SK-N-SH (cell line): Measurements from ENCODE around the gene EWSR1. TPM values are rescaled to one million over a fixed set of nuclear protein-coding genes. Genes with fewer than 3 reads are reported as not detected.
"Not testable (repeated sequence)": the region's sequence is repeated elsewhere in the genome, so short reads cannot be mapped to it uniquely, and the experiment has no call there.

Source experiments
- CTCF ChIA-PET: fragments of 300-600, 350-600 bp; formaldehyde crosslinking; extraction: SDS; loops from one replicate; lab custom pipeline; 2021; lab: Yijun Ruan, JAX
- POLR2A ChIA-PET: fragments of 350-600 bp; sonication (Branson Sonifier 250); formaldehyde crosslinking; extraction: SDS; loops from one replicate; lab custom pipeline; 2020; ENCODE audit warnings: antibody characterized with exemption, inconsistent platforms; lab: Yijun Ruan, JAX
- DNase-seq: peaks from one replicate; pipeline ENCODE4 v3.0.0; 2012
- H2AFZ ChIP-seq: fragments of 200-600 bp; sonication (generic); 2 replicates; pipeline ENCODE4 v1.8.1; 2016; ENCODE audit warnings: antibody characterized with exemption, mild to moderate bottlenecking, low read depth
- H3F3A ChIP-seq: fragments of 200-600 bp; sonication (generic); replicated peaks from 2 replicates; pipeline ENCODE3; 2016; ENCODE audit warnings: antibody characterized with exemption, mild to moderate bottlenecking; ENCODE audit not compliant: insufficient read depth
- H3K27ac ChIP-seq, 2 experiments: fragments of 200-500 bp in 1 of 2; fragments of 200-600 bp in 1 of 2; sonication (Bioruptor generic) in 1 of 2; sonication (generic), shearing (Covaris generic) in 1 of 2; 2 replicates each; pipeline versions ENCODE4 v1.5.1 to v1.6.1; 2014 to 2016; ENCODE audit warnings: low read depth in 2 of 2, inconsistent platforms in 1 of 2, low read length in 1 of 2, mild to moderate bottlenecking in 1 of 2, mixed read lengths in 1 of 2
- H3K27me3 ChIP-seq: fragments of 200-600 bp; sonication (generic), shearing (Covaris generic); 2 replicates; pipeline ENCODE4 v1.6.1; 2016; ENCODE audit warnings: mixed run types; ENCODE audit not compliant: insufficient read depth
- H3K36me3 ChIP-seq, 2 experiments: fragments of 200-500 bp in 1 of 2; fragments of 200-600 bp in 1 of 2; sonication (Bioruptor generic) in 1 of 2; sonication (generic) in 1 of 2; replicated peaks in 1 of 2; 2 replicates each; pipeline versions ENCODE3 to v1.5.1; 2014 to 2016; ENCODE audit warnings: low read length in 1 of 2, mild to moderate bottlenecking in 1 of 2; ENCODE audit not compliant: insufficient read depth in 2 of 2, control insufficient read depth in 1 of 2
- H3K4me1 ChIP-seq, 2 experiments: fragments of 200-500 bp in 1 of 2; fragments of 200-600 bp in 1 of 2; sonication (Bioruptor generic) in 1 of 2; sonication (generic), shearing (Covaris generic) in 1 of 2; 2 replicates each; pipeline versions ENCODE4 v1.5.1 to v1.6.1; 2014 to 2016; ENCODE audit warnings: low read depth in 1 of 2, low read length in 1 of 2, mixed run types in 1 of 2; ENCODE audit not compliant: insufficient read depth in 2 of 2, control insufficient read depth in 1 of 2
- H3K4me2 ChIP-seq: fragments of 200-600 bp; sonication (generic), shearing (Covaris generic); 2 replicates; pipeline ENCODE4 v1.6.1; 2017; ENCODE audit warnings: mixed run types
- H3K4me3 ChIP-seq, 2 experiments: fragments of 200-500 bp in 1 of 2; fragments of 200-600 bp in 1 of 2; sonication (Bioruptor generic) in 1 of 2; sonication (generic), shearing (Covaris generic) in 1 of 2; 2 replicates each; pipeline versions ENCODE4 v1.5.1 to v1.8.1; 2014 to 2016; ENCODE audit warnings: low read depth in 2 of 2, inconsistent platforms in 1 of 2, low read length in 1 of 2, mild to moderate bottlenecking in 1 of 2, mixed read lengths in 1 of 2, moderate library complexity in 1 of 2
- H3K79me2 ChIP-seq: fragments of 200-600 bp; sonication (generic); 2 replicates; pipeline ENCODE4 v1.8.1; 2017; ENCODE audit warnings: mild to moderate bottlenecking; ENCODE audit not compliant: insufficient read depth
- H3K9ac ChIP-seq: fragments of 200-600 bp; sonication (generic); 2 replicates; pipeline ENCODE4 v1.6.1; 2017; ENCODE audit warnings: mixed run types
- H3K9me2 ChIP-seq: fragments of 200-600 bp; sonication (generic); 2 replicates; pipeline ENCODE4 v1.6.1; 2017; ENCODE audit warnings: mixed run types
- H3K9me3 ChIP-seq: fragments of 200-600 bp; sonication (generic); 2 replicates; pipeline ENCODE4 v1.6.1; 2017; ENCODE audit warnings: mixed run types, mild to moderate bottlenecking, moderate library complexity
- H4K20me1 ChIP-seq: fragments of 200-600 bp; sonication (generic); 2 replicates; pipeline ENCODE4 v1.6.1; 2017; ENCODE audit warnings: mild to moderate bottlenecking, mixed run types; ENCODE audit not compliant: insufficient read depth
- CTCF ChIP-seq: fragments of 200-600 bp; sonication (generic); IDR thresholded peaks from 2 replicates; pipeline ENCODE4 v1.6.1; 2017; ENCODE audit warnings: antibody characterized with exemption, mild to moderate bottlenecking, moderate library complexity
- GABPA ChIP-seq: IDR thresholded peaks from 2 replicates; pipeline ENCODE4 v1.4.0; 2012; ENCODE audit warnings: low read depth, mild to moderate bottlenecking
- MEF2A ChIP-seq: IDR thresholded peaks from 2 replicates; pipeline ENCODE4 v1.4.0; 2012; ENCODE audit warnings: low read depth, borderline replicate concordance
- RAD21 ChIP-seq: IDR thresholded peaks from 2 replicates; pipeline ENCODE4 v1.6.1; 2012; ENCODE audit warnings: mild to moderate bottlenecking, low read length
- SMC3 ChIP-seq: IDR thresholded peaks from 2 replicates; pipeline ENCODE4 v1.6.1; 2012; ENCODE audit warnings: low read depth, low read length, improper control_type of control experiment
- USF1 ChIP-seq: IDR thresholded peaks from 2 replicates; pipeline ENCODE4 v1.4.0; 2012; ENCODE audit warnings: low read depth, borderline replicate concordance
- WGBS: methylation state at CpG from one replicate; pipeline ENCODE4 v1.1.6; 2017; ENCODE audit warnings: low lambda C conversion rate; 5-methylcytosine and 5-hydroxymethylcytosine counted together
- polyA plus RNA-seq, 3 experiments: library from polyadenylated mRNA; depleted of rRNA; stranded (reverse); fragments of >200 nt; gene quantifications; 2 replicates each; pipeline ENCODE4 v1.2.3, GENCODE V29; 2012

Gene EWSR1
- polyA plus RNA-seq, 1 of the 3 experiments (the other 2 are of a cell fraction), result 173 TPM

GRCh38 chr22:29244785-29245625, 23.1 kb upstream of the EWSR1 start (continued):
- TF ChIP-seq USF1, result no peak
- TF ChIP-seq, all 33 proteins: peak for 0

- peaks cover 0 to 4% of the 10 kb centered on the region in 2 experiments; a peak in 1 of 4 replicates for H3K4me1 ChIP-seq
- no peaks in the 10 kb centered on the region for H3K9me2 ChIP-seq
- no peaks in the 10 kb centered on the region for H4K20me1 ChIP-seq
- no peaks in the 10 kb centered on the region for H3K9me3 ChIP-seq
- no peaks in the 10 kb centered on the region for H3K36me3 ChIP-seq
- peak; percentile 84 for DNase-seq
- H3K27me3 ChIP-seq, result no peaks in the 10 kb centered on the region
- no peak overlapping the region for H3K4me2 ChIP-seq
- no peaks in the 10 kb centered on the region for H3K79me2 ChIP-seq
- ChIA-PET CTCF (interaction anchor here (0.5 to 3.2 kb wide), 88 partner anchors 9 to 1359 kb away, joined by 3 to 57 read pairs (median 4); partner anchors contain the start of genes EMID1, EWSR1, GAS2L1 and RHBDD3), POLR2A (interaction anchor here (0.6 kb wide), 1 partner anchor 456 kb away, joined by 3 read pairs; no protein-coding TSS in a partner anchor)
- H3K4me3 ChIP-seq, result peak overlapping the region in 1 of 2 experiments; percentile 30; a peak in 1 of 4 replicates
- no peak overlapping the region for H3K27ac ChIP-seq
- no peak overlapping the region for H3K9ac ChIP-seq
- H2AFZ ChIP-seq, result no peak overlapping the region
- TF ChIP-seq MEF2A (no peak), SMC3 (peak; percentile 89), GABPA (no peak), CTCF (peak; percentile 93), RAD21 (peak; percentile 93)
- TF ChIP-seq, all 33 proteins: peak for 3
- 37% methylated on average over 11 of the region's 11 CpGs for WGBS
- H3F3A ChIP-seq, result no peaks in the 10 kb centered on the region
Measured at GRCh38 chr22:29245626-29246385, 22.3 kb upstream of the EWSR1 start.

GRCh38 chr22:29247891-29248290, 20.2 kb upstream of the EWSR1 start:
- H3K4me1 ChIP-seq, H3K9me2 ChIP-seq, H3K9me3 ChIP-seq, DNase-seq, H3K4me2 ChIP-seq, H3K27me3 ChIP-seq, H3K9ac ChIP-seq, POLR2A ChIA-PET, H4K20me1 ChIP-seq, H3K36me3 ChIP-seq, H3F3A ChIP-seq, H2AFZ ChIP-seq, H3K79me2 ChIP-seq, H3K27ac ChIP-seq, H3K4me3 ChIP-seq: not testable (repeated sequence)
- CTCF ChIA-PET, result interaction anchor here (1.4 to 3.2 kb wide), 3 partner anchors 9 to 1228 kb away, joined by 5 to 57 read pairs (median 7); no protein-coding TSS in a partner anchor
- 88% methylated on average over 10 of the region's 10 CpGs for WGBS
